PFSK-1 (cell line): Measurements from ENCODE around the gene CACNA2D4.

Experiments used
- POLR2AphosphoS5 ChIP-seq: IDR thresholded peaks from 2 replicates; pipeline ENCODE4 v1.6.1; 2012; ENCODE audit warnings: low read depth, mild to moderate bottlenecking, control low read depth, low read length, moderate library complexity
- SIN3A ChIP-seq: IDR thresholded peaks from 2 replicates; pipeline ENCODE4 v1.6.1; 2012; ENCODE audit warnings: mild to moderate bottlenecking, low read length, moderate library complexity, borderline replicate concordance; ENCODE audit not compliant: insufficient read depth
- TAF1 ChIP-seq: IDR thresholded peaks from 2 replicates; pipeline ENCODE4 v1.6.1; 2012; ENCODE audit warnings: low read length, control low read depth, borderline replicate concordance; ENCODE audit not compliant: insufficient read depth
- TF ChIP-seq, protein P1 (sequence below), 2 experiments: IDR thresholded peaks; 2 replicates each; pipeline versions ENCODE4 v1.6.1 to v1.8.0; 2011 to 2012; ENCODE audit warnings: low read depth in 2 of 2, low read length in 2 of 2, control low read depth in 1 of 2, inconsistent platforms in 1 of 2, mild to moderate bottlenecking in 1 of 2, moderate library complexity in 1 of 2; ENCODE audit not compliant: insufficient read depth in 1 of 2

DNA sequence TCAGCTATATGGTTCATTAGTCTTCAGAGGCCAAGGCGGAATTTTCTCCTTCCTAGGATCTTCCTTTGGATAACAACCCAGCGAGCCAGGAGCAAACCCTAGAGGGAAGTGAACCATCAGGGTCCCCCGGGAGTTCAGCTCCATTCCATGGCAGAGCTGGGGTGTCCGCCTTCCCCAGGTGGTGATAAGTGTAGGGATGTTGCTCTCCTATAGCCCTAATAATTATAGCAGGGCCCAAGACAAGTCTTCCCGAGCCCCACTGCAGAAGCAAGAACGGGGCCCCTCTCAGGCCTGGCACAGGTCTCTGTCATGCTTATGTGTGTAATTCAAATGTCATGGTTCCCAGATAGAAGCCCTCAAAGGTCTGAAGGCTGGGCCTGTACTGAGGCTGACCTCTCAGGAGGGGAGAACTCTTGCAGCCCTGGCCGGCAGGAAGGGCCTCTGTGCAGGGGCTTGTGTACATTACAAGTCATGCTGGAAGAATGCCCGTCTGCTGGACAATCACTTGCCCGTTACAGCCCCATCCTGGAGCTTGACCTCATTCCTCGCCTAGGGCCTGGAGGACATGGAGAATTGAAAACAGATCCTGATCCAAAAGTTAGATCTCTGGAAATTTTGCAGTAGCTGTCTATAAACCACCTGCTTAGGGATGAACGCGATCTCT lies 80.8 kb downstream of the CACNA2D4 start:
- no peak for TF ChIP-seq POLR2AphosphoS5
- TF ChIP-seq, protein P1, sequence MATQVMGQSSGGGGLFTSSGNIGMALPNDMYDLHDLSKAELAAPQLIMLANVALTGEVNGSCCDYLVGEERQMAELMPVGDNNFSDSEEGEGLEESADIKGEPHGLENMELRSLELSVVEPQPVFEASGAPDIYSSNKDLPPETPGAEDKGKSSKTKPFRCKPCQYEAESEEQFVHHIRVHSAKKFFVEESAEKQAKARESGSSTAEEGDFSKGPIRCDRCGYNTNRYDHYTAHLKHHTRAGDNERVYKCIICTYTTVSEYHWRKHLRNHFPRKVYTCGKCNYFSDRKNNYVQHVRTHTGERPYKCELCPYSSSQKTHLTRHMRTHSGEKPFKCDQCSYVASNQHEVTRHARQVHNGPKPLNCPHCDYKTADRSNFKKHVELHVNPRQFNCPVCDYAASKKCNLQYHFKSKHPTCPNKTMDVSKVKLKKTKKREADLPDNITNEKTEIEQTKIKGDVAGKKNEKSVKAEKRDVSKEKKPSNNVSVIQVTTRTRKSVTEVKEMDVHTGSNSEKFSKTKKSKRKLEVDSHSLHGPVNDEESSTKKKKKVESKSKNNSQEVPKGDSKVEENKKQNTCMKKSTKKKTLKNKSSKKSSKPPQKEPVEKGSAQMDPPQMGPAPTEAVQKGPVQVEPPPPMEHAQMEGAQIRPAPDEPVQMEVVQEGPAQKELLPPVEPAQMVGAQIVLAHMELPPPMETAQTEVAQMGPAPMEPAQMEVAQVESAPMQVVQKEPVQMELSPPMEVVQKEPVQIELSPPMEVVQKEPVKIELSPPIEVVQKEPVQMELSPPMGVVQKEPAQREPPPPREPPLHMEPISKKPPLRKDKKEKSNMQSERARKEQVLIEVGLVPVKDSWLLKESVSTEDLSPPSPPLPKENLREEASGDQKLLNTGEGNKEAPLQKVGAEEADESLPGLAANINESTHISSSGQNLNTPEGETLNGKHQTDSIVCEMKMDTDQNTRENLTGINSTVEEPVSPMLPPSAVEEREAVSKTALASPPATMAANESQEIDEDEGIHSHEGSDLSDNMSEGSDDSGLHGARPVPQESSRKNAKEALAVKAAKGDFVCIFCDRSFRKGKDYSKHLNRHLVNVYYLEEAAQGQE (IDR thresholded peaks at IDR 0.05; ENCODE audit: insufficient read depth in 1 of 2, low read depth in 2 of 2, low read length in 2 of 2): no peak
- TF ChIP-seq TAF1: no peak
- no peak for TF ChIP-seq SIN3A
